Activated CD4-positive, alpha-beta memory T cell treated with anti-CD3 and anti-CD28 coated beads for 36 hours (primary cell): ENCODE measurements around the gene TPCN1. TPM values are rescaled to one million over a fixed set of nuclear protein-coding genes. Genes with fewer than 3 reads are reported as not detected.

Experiments used
- CTCF ChIA-PET: fragments of 350-600 bp; sonication (Branson Sonifier 250); formaldehyde crosslinking; loops from one replicate; lab custom pipeline; 2021; ENCODE audit warnings: antibody characterized with exemption, inconsistent platforms; lab: Charles Lee
- POLR2A ChIA-PET: fragments of 350-600 bp; sonication (Branson Sonifier 250); formaldehyde crosslinking; loops from one replicate; lab custom pipeline; 2021; ENCODE audit warnings: antibody characterized with exemption; lab: Charles Lee
- DNase-seq: peaks from one replicate; pipeline ENCODE4 v3.0.0-alpha.2; 2020
- H3K27ac Mint-ChIP-seq: one replicate; pipeline ENCODE4 v1.8.0; 2021; ENCODE audit warnings: mixed read lengths
- H3K27me3 Mint-ChIP-seq: one replicate; pipeline ENCODE4 v1.8.0; 2021; ENCODE audit warnings: mixed read lengths
- H3K36me3 Mint-ChIP-seq: one replicate; pipeline ENCODE4 v1.8.0; 2021; ENCODE audit warnings: mixed read lengths
- H3K4me1 Mint-ChIP-seq: one replicate; pipeline ENCODE4 v1.8.0; 2021; ENCODE audit warnings: low read depth, mixed read lengths
- H3K4me3 Mint-ChIP-seq: one replicate; pipeline ENCODE4 v1.8.0; 2021; ENCODE audit warnings: mild to moderate bottlenecking, mixed read lengths
- H3K9me3 Mint-ChIP-seq: one replicate; pipeline ENCODE4 v1.8.0; 2021; ENCODE audit warnings: mixed read lengths
- intact Hi-C: fragments of 100-400 bp; cut with micrococcal nuclease; formaldehyde crosslinking; loops from one replicate; pipeline ENCODE4 v1.15.1; 2023
- total RNA-seq, 2 experiments: library from RNA; stranded (reverse); gene quantifications; one replicate each; pipeline ENCODE4 v1.2.3, GENCODE V29; 2021

Gene TPCN1
- total RNA-seq, 2 experiments from 2014 or later = 44.0 to 51.6 TPM

DNA sequence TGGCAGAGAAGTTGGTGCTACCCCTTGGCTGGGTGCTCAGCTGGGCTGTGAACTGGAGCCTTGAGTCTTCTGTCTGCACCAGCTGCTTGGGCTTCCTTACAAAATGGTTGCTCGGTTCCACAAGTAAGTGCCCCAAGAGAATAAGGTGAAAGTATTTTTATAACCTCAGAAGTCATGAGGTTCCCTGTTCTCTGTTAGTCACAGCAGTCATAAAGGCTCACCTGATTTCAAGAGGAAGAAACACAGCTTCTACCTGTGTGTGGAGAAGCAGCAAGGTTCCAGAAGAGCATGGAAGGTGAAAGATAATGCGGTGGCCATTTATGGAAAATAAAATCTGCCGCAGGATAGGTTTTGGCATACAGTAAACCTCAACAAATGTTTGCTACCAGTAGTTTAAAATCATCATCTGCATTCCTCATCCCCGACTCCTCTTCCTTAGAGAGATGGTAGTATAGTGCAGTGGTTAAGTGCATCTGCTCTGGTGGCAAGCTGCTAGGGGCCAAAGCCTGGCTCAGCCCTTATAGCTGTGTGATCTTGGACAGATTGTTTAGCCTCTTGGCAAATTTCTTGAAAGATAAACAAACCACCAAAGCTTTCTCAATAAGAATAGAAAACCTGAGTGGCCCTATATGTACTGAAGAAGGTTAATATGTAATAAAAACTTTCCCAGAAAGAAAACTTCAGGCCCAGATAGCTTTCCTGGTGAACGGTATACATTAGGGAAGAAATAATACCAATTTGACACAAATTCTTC lies 32.4 kb downstream of the TPCN1 start:
- no peak for DNase-seq
- no peak overlapping the region for H3K27ac Mint-ChIP-seq
- peaks cover 22% of the 10 kb centered on the region for H3K9me3 Mint-ChIP-seq
- H3K36me3 Mint-ChIP-seq = peaks cover 33% of the 10 kb centered on the region
- H3K27me3 Mint-ChIP-seq = no peaks in the 10 kb centered on the region
- ChIA-PET POLR2A (no interaction called here), CTCF (interaction anchor here (1.2 kb wide), 1 partner anchor 21 kb away, joined by 3 read pairs; no protein-coding TSS in a partner anchor)
- peaks cover 7% of the 10 kb centered on the region for H3K4me1 Mint-ChIP-seq
- intact Hi-C loops = no loop called here
- no peak overlapping the region for H3K4me3 Mint-ChIP-seq

- POLR2A ChIA-PET = no interaction called here
- intact Hi-C loops = no loop called here
- H3K36me3 Mint-ChIP-seq = peaks cover 34% of the 10 kb centered on the region
Measured at GRCh38 chr12:113254298-113254697, 33.0 kb downstream of the TPCN1 start.

GRCh38 chr12:113257564-113257963 lies 36.3 kb downstream of the TPCN1 start:
- Mint-ChIP-seq H3K36me3 (peaks cover 25% of the 10 kb centered on the region), H3K27me3 (no peaks in the 10 kb centered on the region), H3K4me1 (peaks cover 33% of the 10 kb centered on the region), H3K9me3 (peaks cover 15% of the 10 kb centered on the region), H3K4me3 (no peak overlapping the region), H3K27ac (no peak overlapping the region)
- CTCF ChIA-PET = interaction anchor here (0.6 kb wide), 1 partner anchor 48 kb away, joined by 3 read pairs; no protein-coding TSS in a partner anchor
- POLR2A ChIA-PET = interaction anchor here (0.6 to 0.9 kb wide), 2 partner anchors 27 to 49 kb away, joined by 3 read pairs; no protein-coding TSS in a partner anchor
- intact Hi-C loops = no loop called here
- no peak for DNase-seq

More at GRCh38 chr12:113254298-113254697, 33.0 kb downstream of the TPCN1 start:
- peaks cover 22% of the 10 kb centered on the region for H3K9me3 Mint-ChIP-seq
- H3K27me3 Mint-ChIP-seq = no peaks in the 10 kb centered on the region
- no peak overlapping the region for H3K4me3 Mint-ChIP-seq
- DNase-seq = no peak
- CTCF ChIA-PET = interaction anchor here (1.2 kb wide), 1 partner anchor 21 kb away, joined by 3 read pairs; no protein-coding TSS in a partner anchor
- no peak overlapping the region for H3K27ac Mint-ChIP-seq
- H3K4me1 Mint-ChIP-seq = peaks cover 10% of the 10 kb centered on the region

DNA sequence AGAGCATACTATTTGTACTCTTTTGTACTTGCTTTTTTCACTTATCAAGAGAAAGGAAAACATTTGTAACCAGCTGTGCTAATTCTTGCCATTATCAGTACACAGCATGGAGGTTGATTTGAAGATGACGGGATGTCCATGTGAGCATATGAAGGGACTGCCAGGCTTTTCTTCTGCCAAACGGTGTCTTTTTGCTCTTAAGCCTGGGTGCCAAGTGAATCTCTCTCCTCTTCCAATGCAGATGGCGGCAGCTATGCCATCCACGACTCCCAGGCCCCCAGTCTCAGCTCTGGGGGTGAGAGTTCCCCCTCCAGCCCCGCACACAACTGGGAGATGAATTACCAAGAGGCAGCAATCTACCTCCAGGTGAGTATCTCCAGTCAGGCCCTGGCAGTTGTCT lies 38.9 kb downstream of the TPCN1 start:
- ChIA-PET CTCF (no interaction called here), POLR2A (no interaction called here)
- no peaks in the 10 kb centered on the region for H3K9me3 Mint-ChIP-seq
- no peaks in the 10 kb centered on the region for H3K27me3 Mint-ChIP-seq
- intact Hi-C loops = loop anchor here (5.0 kb wide), 1 partner anchor 53 kb away; no protein-coding TSS in a partner anchor
- H3K4me1 Mint-ChIP-seq = peaks cover 48% of the 10 kb centered on the region
- no peak overlapping the region for H3K4me3 Mint-ChIP-seq
- H3K36me3 Mint-ChIP-seq = peaks cover 23% of the 10 kb centered on the region
- H3K27ac Mint-ChIP-seq = peak overlapping the region; percentile 34
- DNase-seq = no peak

DNA sequence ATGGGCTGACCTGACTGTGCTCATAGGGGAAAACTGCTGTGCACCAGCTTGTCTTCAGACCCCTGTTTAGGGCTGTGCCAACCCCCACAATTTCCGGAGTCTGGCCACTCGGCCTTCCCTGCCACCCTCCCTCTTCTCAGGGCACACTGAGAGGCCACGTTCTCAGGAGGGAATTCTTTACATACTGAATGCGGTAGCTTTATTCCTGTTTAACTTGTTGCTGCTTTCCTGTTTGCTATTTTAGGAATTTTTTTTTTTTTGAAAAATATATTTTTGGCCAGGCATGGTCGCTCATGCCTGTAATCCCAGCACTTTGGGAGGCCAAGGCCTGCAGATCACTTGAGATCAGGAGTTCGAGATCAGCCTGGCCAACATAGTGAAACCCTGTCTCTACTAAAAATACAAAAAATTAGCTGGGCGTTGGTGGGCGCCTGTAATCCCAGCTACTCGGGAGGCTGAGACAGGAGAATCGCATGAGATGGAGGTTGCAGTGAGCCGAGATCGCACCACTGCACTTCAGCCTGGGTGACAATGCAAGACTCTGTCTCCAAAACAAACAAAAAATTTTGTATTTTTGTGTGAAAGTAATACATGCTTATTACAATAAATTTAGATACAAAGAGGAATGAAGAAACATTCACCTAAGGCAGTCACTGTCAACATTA lies 39.5 kb downstream of the TPCN1 start:
- intact Hi-C loops = loop anchor here (5.0 kb wide), 1 partner anchor 53 kb away; no protein-coding TSS in a partner anchor
- DNase-seq = no peak
- Mint-ChIP-seq H3K27me3 (no peaks in the 10 kb centered on the region), H3K4me3 (no peak overlapping the region), H3K4me1 (peaks cover 48% of the 10 kb centered on the region), H3K9me3 (no peaks in the 10 kb centered on the region), H3K36me3 (peaks cover 25% of the 10 kb centered on the region), H3K27ac (peak overlapping the region; percentile 23)
- ChIA-PET POLR2A (interaction anchor here (1.8 kb wide), 1 partner anchor 39 kb away, joined by 5 read pairs; the partner anchor contains the start of gene TPCN1), CTCF (interaction anchor here (1.2 kb wide), 1 partner anchor 74 kb away, joined by 4 read pairs; the partner anchor contains the start of gene SLC8B1)

DNA sequence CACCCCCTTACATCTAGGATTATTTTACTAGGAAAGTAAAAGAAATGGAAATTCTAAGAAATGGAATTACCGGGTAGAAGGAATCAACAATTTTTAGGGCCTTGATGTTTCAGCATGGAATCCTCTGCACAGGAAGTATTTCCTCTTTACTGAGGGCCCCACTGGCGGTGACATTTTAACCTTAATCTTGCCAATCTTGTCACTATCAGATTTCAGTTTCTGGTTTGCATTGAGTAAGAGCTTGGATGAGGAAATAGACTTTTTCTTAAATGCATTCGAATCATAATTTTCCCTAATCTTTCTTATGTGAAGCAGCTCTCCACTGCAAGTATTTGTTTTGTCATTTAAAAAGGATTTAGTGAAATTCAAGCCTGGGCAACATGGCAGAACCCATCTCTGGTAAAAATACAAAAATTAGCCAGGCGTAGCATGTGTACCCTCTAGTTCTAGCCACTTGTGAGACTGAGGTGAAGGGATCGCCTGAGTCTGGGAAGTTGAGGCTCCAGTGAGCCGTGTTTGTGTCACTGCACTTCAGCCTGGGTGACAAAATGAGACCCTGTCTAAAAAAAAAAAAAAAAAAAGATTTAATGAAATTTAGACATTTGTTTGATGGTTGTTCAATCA lies 40.7 kb downstream of the TPCN1 start:
- H3K4me3 Mint-ChIP-seq = no peak overlapping the region
- peaks cover 32% of the 10 kb centered on the region for H3K36me3 Mint-ChIP-seq
- CTCF ChIA-PET = interaction anchor here (0.6 to 1.2 kb wide), 2 partner anchors 32 to 73 kb away, joined by 3 to 4 read pairs; partner anchors contain the start of gene SLC8B1
- intact Hi-C loops = loop anchor here (2.0 to 5.0 kb wide), 3 partner anchors 29 to 55 kb away; no protein-coding TSS in a partner anchor
- peak; percentile 64 for DNase-seq
- no peaks in the 10 kb centered on the region for H3K9me3 Mint-ChIP-seq
- POLR2A ChIA-PET = interaction anchor here (0.9 to 1.8 kb wide), 2 partner anchors 41 to 54 kb away, joined by 4 to 5 read pairs; partner anchors contain the start of gene TPCN1
- H3K27ac Mint-ChIP-seq = peak overlapping the region; percentile 51
- H3K4me1 Mint-ChIP-seq = peaks cover 46% of the 10 kb centered on the region
- no peaks in the 10 kb centered on the region for H3K27me3 Mint-ChIP-seq

DNA sequence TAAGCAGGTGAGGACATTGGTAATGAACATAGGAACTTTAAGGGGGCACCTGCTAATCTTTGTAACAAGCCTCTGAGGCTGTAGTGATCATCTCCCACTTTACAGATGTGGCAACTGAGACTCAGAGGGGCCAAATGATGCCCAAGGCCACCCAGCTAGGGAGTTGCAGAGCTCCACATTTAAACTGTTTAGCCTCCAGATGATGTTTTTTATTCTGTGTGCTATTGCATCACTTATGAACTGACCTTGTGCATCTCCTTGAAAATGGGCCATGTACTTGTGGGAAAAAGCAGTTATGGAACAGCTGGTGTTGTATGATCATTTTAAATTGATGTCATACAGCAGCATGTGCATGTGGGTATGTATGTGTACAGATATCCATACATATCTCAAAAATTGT lies 41.4 kb downstream of the TPCN1 start:
- Mint-ChIP-seq H3K4me1 (peaks cover 43% of the 10 kb centered on the region), H3K4me3 (no peak overlapping the region), H3K36me3 (peaks cover 38% of the 10 kb centered on the region), H3K9me3 (no peaks in the 10 kb centered on the region), H3K27me3 (no peaks in the 10 kb centered on the region), H3K27ac (peak overlapping the region; percentile 53)
- DNase-seq = no peak
- ChIA-PET CTCF (no interaction called here), POLR2A (no interaction called here)
- intact Hi-C loops = loop anchor here (2.0 to 5.0 kb wide), 3 partner anchors 30 to 55 kb away; no protein-coding TSS in a partner anchor

DNA sequence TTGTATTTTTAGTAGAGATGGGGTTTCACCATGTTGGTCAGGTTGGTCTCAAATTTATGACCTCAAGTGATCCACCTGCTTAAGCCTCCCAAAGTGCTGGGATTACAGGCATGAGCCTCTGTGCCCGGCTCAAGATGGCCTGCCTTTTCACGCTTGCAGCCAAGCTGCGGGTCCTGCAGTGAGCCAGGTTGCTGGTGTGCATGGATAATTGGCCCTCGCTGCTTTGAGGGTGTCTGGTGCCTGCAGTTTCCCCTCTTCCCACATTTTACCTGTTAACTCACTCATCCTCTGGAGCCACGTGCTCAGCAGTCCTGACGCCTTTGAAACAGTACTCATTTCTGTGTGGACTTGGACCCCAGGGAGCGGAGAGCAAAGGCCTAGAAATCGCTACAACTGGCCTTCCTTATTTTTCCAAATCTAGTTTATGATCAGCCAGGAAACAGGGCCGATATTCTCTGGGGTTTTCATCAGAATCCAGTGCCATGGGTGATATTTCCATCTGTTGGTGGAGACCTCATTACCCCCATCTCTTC lies 42.2 kb downstream of the TPCN1 start:
- Mint-ChIP-seq H3K9me3 (no peaks in the 10 kb centered on the region), H3K27me3 (no peaks in the 10 kb centered on the region), H3K4me3 (no peak overlapping the region), H3K4me1 (peaks cover 41% of the 10 kb centered on the region), H3K36me3 (peaks cover 44% of the 10 kb centered on the region), H3K27ac (no peak overlapping the region)
- POLR2A ChIA-PET = no interaction called here
- no peak for DNase-seq
- CTCF ChIA-PET = interaction anchor here (0.8 kb wide), 1 partner anchor 162 kb away, joined by 3 read pairs; no protein-coding TSS in a partner anchor
- intact Hi-C loops = loop anchor here (2.0 to 5.0 kb wide), 3 partner anchors 31 to 56 kb away; no protein-coding TSS in a partner anchor

- no peaks in the 10 kb centered on the region for H3K27me3 Mint-ChIP-seq
- no peaks in the 10 kb centered on the region for H3K9me3 Mint-ChIP-seq
- ChIA-PET POLR2A (no interaction called here), CTCF (no interaction called here)
- H3K4me3 Mint-ChIP-seq = no peak overlapping the region
- H3K4me1 Mint-ChIP-seq = peaks cover 26% of the 10 kb centered on the region
- intact Hi-C loops = no loop called here
- no peak for DNase-seq
- no peak overlapping the region for H3K27ac Mint-ChIP-seq
- peaks cover 43% of the 10 kb centered on the region for H3K36me3 Mint-ChIP-seq
Measured at GRCh38 chr12:113266106-113266895, 45.0 kb downstream of the TPCN1 start.

DNA sequence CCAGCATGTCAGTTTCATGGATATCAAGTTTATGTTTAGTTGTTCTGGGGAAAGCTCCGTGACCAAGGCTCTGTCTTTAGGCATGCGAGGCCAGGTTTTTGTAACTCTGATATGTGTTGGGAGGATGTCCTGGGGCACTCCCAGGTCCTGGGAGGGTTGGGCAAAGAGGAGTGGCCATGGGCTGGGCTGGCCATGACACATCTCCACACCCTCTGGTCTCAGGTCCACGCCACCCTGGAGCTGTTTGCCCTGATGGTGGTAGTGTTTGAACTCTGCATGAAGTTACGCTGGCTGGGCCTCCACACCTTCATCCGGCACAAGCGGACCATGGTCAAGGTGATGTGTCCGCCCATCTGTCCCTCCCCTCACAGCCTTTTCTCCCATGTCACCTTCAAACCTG lies 46.4 kb downstream of the TPCN1 start:
- intact Hi-C loops = no loop called here
- no peak overlapping the region for H3K27ac Mint-ChIP-seq
- ChIA-PET CTCF (no interaction called here), POLR2A (no interaction called here)
- no peaks in the 10 kb centered on the region for H3K9me3 Mint-ChIP-seq
- H3K27me3 Mint-ChIP-seq = no peaks in the 10 kb centered on the region
- H3K4me1 Mint-ChIP-seq = peaks cover 23% of the 10 kb centered on the region
- DNase-seq = no peak
- peaks cover 49% of the 10 kb centered on the region for H3K36me3 Mint-ChIP-seq
- no peak overlapping the region for H3K4me3 Mint-ChIP-seq

- peaks cover 46% of the 10 kb centered on the region for H3K36me3 Mint-ChIP-seq
- intact Hi-C loops = no loop called here
- no peaks in the 10 kb centered on the region for H3K9me3 Mint-ChIP-seq
- ChIA-PET CTCF (no interaction called here), POLR2A (no interaction called here)
- no peak overlapping the region for H3K27ac Mint-ChIP-seq
- no peaks in the 10 kb centered on the region for H3K27me3 Mint-ChIP-seq
- DNase-seq = no peak
- H3K4me1 Mint-ChIP-seq = peaks cover 20% of the 10 kb centered on the region
- no peak overlapping the region for H3K4me3 Mint-ChIP-seq
Measured at GRCh38 chr12:113268136-113268535, 46.9 kb downstream of the TPCN1 start.
